GM12878 (cell line): ENCODE measurements around the gene EVC. TPM values are rescaled to one million over a fixed set of nuclear protein-coding genes. Genes with fewer than 3 reads are reported as not detected.

Experiments used
- ATAC-seq: fragments of 200-7000 bp; cut with Tn5 transposase; 3 replicates; pipeline ENCODE4 v1.9.1; 2020; ENCODE audit warnings: mild to moderate bottlenecking, moderate library complexity
- BruUV-seq: library from RNA; stranded (reverse); fragments of 400-500 nt; replicated peaks from 2 replicates; lab custom pipeline; 2021; lab: Mats Ljungman, UMichigan
- CTCF ChIA-PET: fragments of 300-600 bp; sonication (Branson Sonifier 250); formaldehyde crosslinking; extraction: SDS; loops from one replicate; lab custom pipeline; 2021; ENCODE audit warnings: inconsistent platforms; lab: Yijun Ruan, JAX
- POLR2A ChIA-PET: fragments of 350-600 bp; formaldehyde crosslinking; extraction: SDS; loops from one replicate; lab custom pipeline; 2021; ENCODE audit warnings: inconsistent platforms; lab: Charles Lee
- RAD21 ChIA-PET: fragments of 300-600 bp; sonication (Branson Sonifier 250); formaldehyde crosslinking; loops from one replicate; lab custom pipeline; 2023; ENCODE audit warnings: antibody characterized with exemption; ENCODE audit not compliant: unreplicated experiment; lab: Charles Lee
- SMC1A ChIA-PET: fragments of 300-600 bp; sonication (Branson Sonifier 250); formaldehyde crosslinking; loops from one replicate; lab custom pipeline; 2023; ENCODE audit not compliant: unreplicated experiment, uncharacterized antibody; lab: Charles Lee
- DNase-seq: peaks from one replicate; pipeline ENCODE4 v3.0.0-alpha.2; 2011; ENCODE audit warnings: low read depth, low spot score
- FAIRE-seq: peaks from 3 replicates; lab custom pipeline; 2011; peaks lifted over from hg19 to GRCh38; lab: Jason Lieb, UNC
- H2AFZ ChIP-seq: 2 replicates; pipeline ENCODE4 v1.6.0; 2011; ENCODE audit warnings: low read depth, low read length, control low read depth; ENCODE audit not compliant: control insufficient read depth
- H3K27ac ChIP-seq: 2 replicates; pipeline ENCODE4 v1.5.1; 2011; ENCODE audit warnings: control low read depth; ENCODE audit not compliant: control insufficient read depth, insufficient read depth
- H3K27me3 ChIP-seq, 2 experiments: replicated peaks in 1 of 2; 2 replicates each; pipeline versions ENCODE4 v1.6.0 to v1.6.1; 2011; ENCODE audit warnings: low read length in 1 of 2; ENCODE audit not compliant: control insufficient read depth in 2 of 2, insufficient read depth in 2 of 2
- H3K36me3 ChIP-seq, 2 experiments: 2 replicates each; pipeline ENCODE4 v1.5.1; 2011; ENCODE audit warnings: low read length in 1 of 2; ENCODE audit not compliant: control insufficient read depth in 2 of 2, insufficient read depth in 2 of 2
- H3K4me1 ChIP-seq: 2 replicates; pipeline ENCODE4 v1.6.1; 2011; ENCODE audit warnings: mild to moderate bottlenecking, low read length, moderate library complexity, mixed read lengths; ENCODE audit not compliant: control insufficient read depth, insufficient read depth
- H3K4me2 ChIP-seq: 2 replicates; pipeline ENCODE4 v1.6.0; 2011; ENCODE audit warnings: control low read depth; ENCODE audit not compliant: control insufficient read depth, insufficient read depth
- H3K4me3 ChIP-seq: fragments of 200-600 bp; sonication (generic); 2 replicates; pipeline ENCODE4 v1.5.1; 2016
- H3K79me2 ChIP-seq: 2 replicates; pipeline ENCODE4 v1.6.0; 2011; ENCODE audit warnings: low read length; ENCODE audit not compliant: control insufficient read depth, insufficient read depth
- H3K9ac ChIP-seq: 2 replicates; pipeline ENCODE4 v1.8.0; 2011; ENCODE audit warnings: low read length, control low read depth, mixed read lengths; ENCODE audit not compliant: control insufficient read depth, insufficient read depth
- H3K9me3 ChIP-seq: replicated peaks from 3 replicates; pipeline ENCODE4 v1.5.1; 2011; ENCODE audit warnings: mild to moderate bottlenecking, low read length; ENCODE audit not compliant: control insufficient read depth, insufficient read depth
- H4K20me1 ChIP-seq: 2 replicates; pipeline ENCODE4 v1.6.0; 2011; ENCODE audit not compliant: control insufficient read depth, insufficient read depth
- CEBPB ChIP-seq, 2 experiments: fragments of 150-350 bp in 1 of 2; IDR thresholded peaks; 2 replicates each; pipeline ENCODE4 v1.6.1; 2012 to 2014; ENCODE audit warnings: low read depth in 2 of 2, low read length in 2 of 2, borderline replicate concordance in 1 of 2, inconsistent platforms in 1 of 2
- HDAC2 ChIP-seq: fragments of 200-600 bp; sonication (generic); IDR thresholded peaks from 2 replicates; pipeline ENCODE4 v1.6.1; 2017
- MAX ChIP-seq: IDR thresholded peaks from 2 replicates; pipeline ENCODE4 v1.6.1; 2012; ENCODE audit warnings: low read depth, low read length, improper control_type of control experiment
- NFIC ChIP-seq: IDR thresholded peaks from 2 replicates; pipeline ENCODE4 v1.6.1; 2012; ENCODE audit warnings: low read depth, mild to moderate bottlenecking, inconsistent platforms, low read length, moderate library complexity
- NFXL1 ChIP-seq: fragments of 450-650 bp; IDR thresholded peaks from 2 replicates; pipeline ENCODE4 v1.6.1; 2017; ENCODE audit warnings: antibody characterized with exemption, mild to moderate bottlenecking, borderline replicate concordance
- PAX5 ChIP-seq: IDR thresholded peaks from 2 replicates; pipeline ENCODE4 v1.6.1; 2011; ENCODE audit warnings: low read depth, low read length, borderline replicate concordance
- RAD51 ChIP-seq: fragments of 450-650 bp; IDR thresholded peaks from 2 replicates; pipeline ENCODE4 v1.6.1; 2016; ENCODE audit warnings: moderate library complexity, mild to moderate bottlenecking, inconsistent platforms
- whole genome bisulfite sequencing: methylation state at CpG from one replicate; pipeline ENCODE4 v1.1.6; 2016; ENCODE audit warnings: low lambda C conversion rate; ENCODE audit not compliant: insufficient replicate concordance, insufficient coverage; ENCODE audit errors: missing lambda C conversion rate; 5-methylcytosine and 5-hydroxymethylcytosine counted together
- in situ Hi-C: fragments of 300-500 bp; cut with MboI; formaldehyde crosslinking; loops from 9 replicates; pipeline ENCODE4 v1.14.3; 2018; ENCODE audit warnings: mixed read lengths
- intact Hi-C: fragments of 100-400 bp; cut with micrococcal nuclease; formaldehyde crosslinking; loops from one replicate; pipeline ENCODE4 v1.14.2; 2022; ENCODE audit not compliant: unreplicated experiment
- polyA plus RNA-seq, 11 experiments: library from polyadenylated mRNA; depleted of rRNA in 4 of 11; unstranded in 6 of 11; stranded (reverse) in 5 of 11; fragments of >200 nt; fragmentation: Nextera tagmentation in 4 of 11; fragmentation: Illumina TruSeq in 1 of 11; extraction: Ambion mirVana in 4 of 11; extraction: Trizol in 1 of 11; gene quantifications; 1 replicate in 1 of 11; 2 replicates in 10 of 11; pipeline versions ENCODE4 v1.2.1 to v1.2.3, GENCODE V29; 2011 to 2016; ENCODE audit warnings: inconsistent platforms in 2 of 11, missing spikeins in 2 of 11, low read depth in 1 of 11
- total RNA-seq, 4 experiments: library from RNA; depleted of rRNA in 3 of 4; stranded (reverse); fragments of >200 nt in 3 of 4; fragmentation: Illumina TruSeq in 1 of 4; extraction: Trizol in 1 of 4; gene quantifications; 2 replicates each; pipeline versions ENCODE4 v1.2.1 to v1.2.3, GENCODE V29; 2013 to 2021

Gene EVC
- total and polyA plus RNA-seq, 10 of the 15 experiments (the other 5 are each of a cell fraction or from before 2014, with no cell fraction given), result 0.87 to 55.9 (median 15.6) TPM

- no peak for TF ChIP-seq MAX
These were observed 102.9 kb downstream of the EVC start (continued) for GRCh38 chr4:5813882-5814255.

- FAIRE-seq, result no peak
- no peak overlapping the region for H3K4me3 ChIP-seq
- H4K20me1 ChIP-seq, result no peaks in the 10 kb centered on the region
- no peaks in the 10 kb centered on the region for H3K27me3 ChIP-seq
- in situ Hi-C loops (loop anchor here (10.0 kb wide), 3 partner anchors 410 to 1330 kb away; no protein-coding TSS in a partner anchor), intact Hi-C loops (no loop called here)
- no peaks in the 10 kb centered on the region for H3K79me2 ChIP-seq
- ChIA-PET SMC1A (no interaction called here), CTCF (no interaction called here), RAD21 (no interaction called here), POLR2A (no interaction called here)
- WGBS, result 14% methylated on average over 6 of the region's 6 CpGs
- no peak overlapping the region for H2AFZ ChIP-seq
- no peak overlapping the region for H3K27ac ChIP-seq
- no peaks in the 10 kb centered on the region for H3K4me1 ChIP-seq
- no peak for DNase-seq
- TF ChIP-seq CEBPB (IDR thresholded peaks at IDR 0.05; ENCODE audit: borderline replicate concordance in 1 of 2, low read depth in 2 of 2, low read length in 2 of 2) (no peak), RAD51 (no peak), NFIC (no peak), NFXL1 (no peak), PAX5 (no peak), HDAC2 (no peak)
- peaks cover 0 to 3% of the 10 kb centered on the region in 2 experiments; a peak in 2 of 4 replicates for H3K36me3 ChIP-seq
- H3K9me3 ChIP-seq, result no peaks in the 10 kb centered on the region; the same call in 2 of the 3 replicates
- BruUV-seq, result no TSS peak
- H3K9ac ChIP-seq, result no peak overlapping the region
- ATAC-seq, result no peak
- no peak overlapping the region for H3K4me2 ChIP-seq
These were observed 103.4 kb downstream of the EVC start for GRCh38 chr4:5814421-5814820.
